ENCODE data around the gene ZSCAN22.

ZSCAN22 gene

GRCh38 chr19:58311345-58311865 is 15.4 kb upstream of the ZSCAN22 start:
- POLR2A ChIA-PET: no interaction called here
- no peak for DNase-seq (ENCODE audit: extremely low spot score)
- CTCF ChIA-PET: interaction anchor here (0.8 to 1.4 kb wide), 3 partner anchors 10 to 36 kb away, joined by 3 to 4 read pairs (median 3); no protein-coding TSS in a partner anchor
- TF ChIP-seq, protein P1, sequence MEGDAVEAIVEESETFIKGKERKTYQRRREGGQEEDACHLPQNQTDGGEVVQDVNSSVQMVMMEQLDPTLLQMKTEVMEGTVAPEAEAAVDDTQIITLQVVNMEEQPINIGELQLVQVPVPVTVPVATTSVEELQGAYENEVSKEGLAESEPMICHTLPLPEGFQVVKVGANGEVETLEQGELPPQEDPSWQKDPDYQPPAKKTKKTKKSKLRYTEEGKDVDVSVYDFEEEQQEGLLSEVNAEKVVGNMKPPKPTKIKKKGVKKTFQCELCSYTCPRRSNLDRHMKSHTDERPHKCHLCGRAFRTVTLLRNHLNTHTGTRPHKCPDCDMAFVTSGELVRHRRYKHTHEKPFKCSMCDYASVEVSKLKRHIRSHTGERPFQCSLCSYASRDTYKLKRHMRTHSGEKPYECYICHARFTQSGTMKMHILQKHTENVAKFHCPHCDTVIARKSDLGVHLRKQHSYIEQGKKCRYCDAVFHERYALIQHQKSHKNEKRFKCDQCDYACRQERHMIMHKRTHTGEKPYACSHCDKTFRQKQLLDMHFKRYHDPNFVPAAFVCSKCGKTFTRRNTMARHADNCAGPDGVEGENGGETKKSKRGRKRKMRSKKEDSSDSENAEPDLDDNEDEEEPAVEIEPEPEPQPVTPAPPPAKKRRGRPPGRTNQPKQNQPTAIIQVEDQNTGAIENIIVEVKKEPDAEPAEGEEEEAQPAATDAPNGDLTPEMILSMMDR (IDR thresholded peaks at IDR 0.05; ENCODE audit: control extremely low read depth, extremely low read depth, low read depth, missing control alignments): no peak

DNA sequence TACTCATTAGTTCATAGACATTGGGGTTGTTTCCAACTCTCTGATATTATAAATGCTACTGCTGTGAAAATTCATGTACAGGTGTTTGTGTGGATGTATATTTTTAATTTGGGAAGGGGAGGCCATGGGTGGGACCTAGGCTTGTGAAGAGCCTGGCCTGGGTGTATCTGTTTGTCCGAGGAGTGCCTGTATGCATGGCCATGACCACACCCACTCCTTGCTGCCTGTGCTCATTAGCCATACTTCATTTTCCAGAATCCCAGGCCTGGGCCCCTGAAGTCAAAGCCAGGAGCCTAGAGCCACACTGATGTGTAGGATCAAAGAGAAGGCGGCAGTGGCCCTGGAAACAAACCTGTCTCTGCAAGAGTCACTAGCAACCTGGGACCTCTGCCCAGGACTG is 11.2 kb upstream of the ZSCAN22 start:
- POLR2A ChIA-PET: no interaction called here
- TF ChIP-seq, protein P1 (IDR thresholded peaks at IDR 0.05; ENCODE audit: control extremely low read depth, extremely low read depth, low read depth, missing control alignments): no peak
- CTCF ChIA-PET: no interaction called here
- no peak for DNase-seq (ENCODE audit: extremely low spot score)

- TF ChIP-seq, protein P1 (IDR thresholded peaks at IDR 0.05; ENCODE audit: control extremely low read depth, extremely low read depth, low read depth, missing control alignments): no peak
- DNase-seq (ENCODE audit: extremely low spot score): no peak
- ChIA-PET POLR2A (interaction anchor here (0.6 kb wide), 2 partner anchors 8 to 1035 kb away, joined by 3 read pairs; no protein-coding TSS in a partner anchor), CTCF (interaction anchor here (0.8 to 1.2 kb wide), 3 partner anchors 9 to 65 kb away, joined by 3 to 5 read pairs (median 4); partner anchors contain the start of gene ZSCAN22)
Measured at GRCh38 chr19:58317476-58318072, 9.2 kb upstream of the ZSCAN22 start.

GRCh38 chr19:58318297-58318696 is 8.5 kb upstream of the ZSCAN22 start:
- no peak for DNase-seq (ENCODE audit: extremely low spot score)
- TF ChIP-seq, protein P1 (IDR thresholded peaks at IDR 0.05; ENCODE audit: control extremely low read depth, extremely low read depth, low read depth, missing control alignments): no peak
- ChIA-PET CTCF (interaction anchor here (1.0 to 1.2 kb wide), 2 partner anchors 8 to 9 kb away, joined by 4 read pairs; partner anchors contain the start of gene ZSCAN22), POLR2A (interaction anchor here (0.9 kb wide), 1 partner anchor 8 kb away, joined by 4 read pairs; the partner anchor contains the start of gene ZSCAN22)

- TF ChIP-seq, protein P1 (IDR thresholded peaks at IDR 0.05; ENCODE audit: control extremely low read depth, extremely low read depth, low read depth, missing control alignments): no peak
- ChIA-PET POLR2A (interaction anchor here (0.9 kb wide), 1 partner anchor 7 kb away, joined by 4 read pairs; the partner anchor contains the start of gene ZSCAN22), CTCF (interaction anchor here (1.0 kb wide), 1 partner anchor 10 kb away, joined by 4 read pairs; no protein-coding TSS in a partner anchor)
- DNase-seq (ENCODE audit: extremely low spot score): no peak
Measured at GRCh38 chr19:58319241-58319640, 7.6 kb upstream of the ZSCAN22 start.

GRCh38 chr19:58325311-58326022 is 1.3 kb upstream of the ZSCAN22 start:
- POLR2A ChIA-PET: interaction anchor here (0.6 kb wide), 1 partner anchor 8 kb away, joined by 3 read pairs; no protein-coding TSS in a partner anchor
- CTCF ChIA-PET: interaction anchor here (0.9 to 2.6 kb wide), 3 partner anchors 19 to 195 kb away, joined by 5 to 7 read pairs (median 5); partner anchors contain the start of genes ZBTB45 and ZNF497
- TF ChIP-seq, protein P1 (IDR thresholded peaks at IDR 0.05; ENCODE audit: control extremely low read depth, extremely low read depth, low read depth, missing control alignments): no peak
- no peak for DNase-seq (ENCODE audit: extremely low spot score)

Data from GM10248 (cell line).